H1 (cell line): Measurements from ENCODE around the gene RPS25. TPM values are rescaled to one million over a fixed set of nuclear protein-coding genes. Genes with fewer than 3 reads are reported as not detected.

Experiments
- ASH2L ChIP-seq: fragments of 200-600, 300-600 bp; sonication (generic); IDR thresholded peaks from one replicate; pipeline ENCODE4 v1.7.1; 2017; ENCODE audit warnings: low read length
- POU5F1 ChIP-seq: IDR thresholded peaks from 2 replicates; pipeline ENCODE4 v1.6.1; 2011; ENCODE audit warnings: low read depth, mild to moderate bottlenecking, low read length, moderate library complexity
- SIRT6 ChIP-seq: IDR thresholded peaks from one replicate; pipeline ENCODE4 v1.7.1; 2012; ENCODE audit warnings: low read length, inconsistent platforms
- polyA plus RNA-seq, 7 experiments: library from polyadenylated mRNA; depleted of rRNA in 3 of 7; stranded (reverse) in 5 of 7; unstranded in 2 of 7; fragments of >200 nt in 5 of 7; fragments of 200-250 nt in 2 of 7; gene quantifications; 1 replicate in 5 of 7; 2 replicates in 1 of 7; 4 replicates in 1 of 7; pipeline versions ENCODE4 v1.2.1 to v1.2.3, GENCODE V29; 2011 to 2013; ENCODE audit warnings: missing spikeins in 2 of 7, mixed read lengths in 2 of 7
- total RNA-seq: library from RNA; stranded (reverse); fragmentation: NEBNext Ultra II Directional; extraction: Animal tissue kit (Norgen Biotek cat#: 25700); gene quantifications from 2 replicates; pipeline ENCODE4 v1.2.1, GENCODE V29; 2021
- TF ChIP-seq, protein P1 (sequence below): IDR thresholded peaks from 2 replicates; pipeline ENCODE4 v1.6.1; 2012; ENCODE audit warnings: low read length, inconsistent platforms

The RPS25 gene
- total and polyA plus RNA-seq, 2 of the 8 experiments (the other 6 are each of a cell fraction or from before 2014, with no cell fraction given), result 1,525 to 1,643 TPM

GRCh38 chr11:119023741-119024140 is 5.6 kb upstream of the RPS25 start (continued):
- TF ChIP-seq, protein P1, sequence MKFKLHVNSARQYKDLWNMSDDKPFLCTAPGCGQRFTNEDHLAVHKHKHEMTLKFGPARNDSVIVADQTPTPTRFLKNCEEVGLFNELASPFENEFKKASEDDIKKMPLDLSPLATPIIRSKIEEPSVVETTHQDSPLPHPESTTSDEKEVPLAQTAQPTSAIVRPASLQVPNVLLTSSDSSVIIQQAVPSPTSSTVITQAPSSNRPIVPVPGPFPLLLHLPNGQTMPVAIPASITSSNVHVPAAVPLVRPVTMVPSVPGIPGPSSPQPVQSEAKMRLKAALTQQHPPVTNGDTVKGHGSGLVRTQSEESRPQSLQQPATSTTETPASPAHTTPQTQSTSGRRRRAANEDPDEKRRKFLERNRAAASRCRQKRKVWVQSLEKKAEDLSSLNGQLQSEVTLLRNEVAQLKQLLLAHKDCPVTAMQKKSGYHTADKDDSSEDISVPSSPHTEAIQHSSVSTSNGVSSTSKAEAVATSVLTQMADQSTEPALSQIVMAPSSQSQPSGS, result no peak
- no peak for TF ChIP-seq ASH2L
- TF ChIP-seq SIRT6, result no peak
- no peak for TF ChIP-seq POU5F1
